ENCODE measurements around the gene CRTC1.
A peak's percentile ranks its signal among the peaks of the same experiment; 100 is the strongest.

The CRTC1 gene

GRCh38 chr19:18647371-18647767 is 36.1 kb upstream of the CRTC1 start:
- peaks cover 17% of the 10 kb centered on the region for H3K27me3 Mint-ChIP-seq
- H3K9me3 Mint-ChIP-seq = no peaks in the 10 kb centered on the region
- no peak overlapping the region for H3K4me3 Mint-ChIP-seq
- peak overlapping the region; percentile 41 for H3K27ac Mint-ChIP-seq
- peaks cover 61% of the 10 kb centered on the region for H3K4me1 Mint-ChIP-seq (ENCODE audit: low read depth)
- intact Hi-C loops (cut with micrococcal nuclease) = no loop called here
- H3K36me3 Mint-ChIP-seq (ENCODE audit: low read depth) = peaks cover 27% of the 10 kb centered on the region

GRCh38 chr19:18647807-18648206 is 35.7 kb upstream of the CRTC1 start:
- Mint-ChIP-seq H3K36me3 (ENCODE audit: low read depth) (peaks cover 27% of the 10 kb centered on the region), H3K9me3 (no peaks in the 10 kb centered on the region), H3K27ac (peak overlapping the region; percentile 41), H3K4me3 (no peak overlapping the region), H3K27me3 (peaks cover 17% of the 10 kb centered on the region), H3K4me1 (ENCODE audit: low read depth) (peaks cover 61% of the 10 kb centered on the region)
- intact Hi-C loops (cut with micrococcal nuclease) = no loop called here

GRCh38 chr19:18648973-18649315 is 34.5 kb upstream of the CRTC1 start:
- H3K4me1 Mint-ChIP-seq (ENCODE audit: low read depth) = peaks cover 59% of the 10 kb centered on the region
- no peaks in the 10 kb centered on the region for H3K9me3 Mint-ChIP-seq
- peak overlapping the region; percentile 57 for H3K4me3 Mint-ChIP-seq
- H3K36me3 Mint-ChIP-seq (ENCODE audit: low read depth) = peaks cover 27% of the 10 kb centered on the region
- intact Hi-C loops (cut with micrococcal nuclease) = no loop called here
- H3K27ac Mint-ChIP-seq = no peak overlapping the region
- peaks cover 17% of the 10 kb centered on the region for H3K27me3 Mint-ChIP-seq

- Mint-ChIP-seq H3K9me3 (no peaks in the 10 kb centered on the region), H3K27me3 (peaks cover 17% of the 10 kb centered on the region), H3K4me3 (peak overlapping the region; percentile 57), H3K4me1 (ENCODE audit: low read depth) (peaks cover 53% of the 10 kb centered on the region), H3K36me3 (ENCODE audit: low read depth) (peaks cover 27% of the 10 kb centered on the region), H3K27ac (no peak overlapping the region)
- intact Hi-C loops (cut with micrococcal nuclease) = no loop called here
These were observed 34.0 kb upstream of the CRTC1 start for GRCh38 chr19:18649371-18650020.

GRCh38 chr19:18650021-18650390 is 33.5 kb upstream of the CRTC1 start:
- intact Hi-C loops (cut with micrococcal nuclease) = no loop called here
- H3K27ac Mint-ChIP-seq = no peak overlapping the region
- no peaks in the 10 kb centered on the region for H3K9me3 Mint-ChIP-seq
- H3K36me3 Mint-ChIP-seq (ENCODE audit: low read depth) = peaks cover 27% of the 10 kb centered on the region
- H3K27me3 Mint-ChIP-seq = peaks cover 17% of the 10 kb centered on the region
- H3K4me1 Mint-ChIP-seq (ENCODE audit: low read depth) = peaks cover 48% of the 10 kb centered on the region
- peak overlapping the region; percentile 57 for H3K4me3 Mint-ChIP-seq

GRCh38 chr19:18650468-18651041 is 32.9 kb upstream of the CRTC1 start:
- Mint-ChIP-seq H3K27me3 (peaks cover 17% of the 10 kb centered on the region), H3K36me3 (ENCODE audit: low read depth) (peaks cover 27% of the 10 kb centered on the region), H3K9me3 (no peaks in the 10 kb centered on the region), H3K27ac (no peak overlapping the region), H3K4me3 (no peak overlapping the region), H3K4me1 (ENCODE audit: low read depth) (peaks cover 47% of the 10 kb centered on the region)
- intact Hi-C loops (cut with micrococcal nuclease) = no loop called here

GRCh38 chr19:18651300-18651699 is 32.2 kb upstream of the CRTC1 start:
- Mint-ChIP-seq H3K4me1 (ENCODE audit: low read depth) (peaks cover 54% of the 10 kb centered on the region), H3K27me3 (peaks cover 17% of the 10 kb centered on the region), H3K9me3 (no peaks in the 10 kb centered on the region), H3K27ac (no peak overlapping the region), H3K36me3 (ENCODE audit: low read depth) (peaks cover 27% of the 10 kb centered on the region), H3K4me3 (no peak overlapping the region)
- intact Hi-C loops (cut with micrococcal nuclease) = no loop called here

- Mint-ChIP-seq H3K36me3 (ENCODE audit: low read depth) (peaks cover 27% of the 10 kb centered on the region), H3K27me3 (peaks cover 15% of the 10 kb centered on the region), H3K27ac (no peak overlapping the region), H3K4me1 (ENCODE audit: low read depth) (peaks cover 54% of the 10 kb centered on the region), H3K4me3 (no peak overlapping the region), H3K9me3 (no peaks in the 10 kb centered on the region)
- intact Hi-C loops (cut with micrococcal nuclease) = no loop called here
These were observed 31.7 kb upstream of the CRTC1 start for GRCh38 chr19:18651733-18652132.

GRCh38 chr19:18653853-18654252 is 29.6 kb upstream of the CRTC1 start:
- Mint-ChIP-seq H3K27me3 (peaks cover 23% of the 10 kb centered on the region), H3K27ac (no peak overlapping the region), H3K4me3 (no peak overlapping the region), H3K9me3 (no peaks in the 10 kb centered on the region), H3K36me3 (ENCODE audit: low read depth) (peaks cover 19% of the 10 kb centered on the region), H3K4me1 (ENCODE audit: low read depth) (peaks cover 57% of the 10 kb centered on the region)
- intact Hi-C loops (cut with micrococcal nuclease) = no loop called here

- peaks cover 19% of the 10 kb centered on the region for H3K36me3 Mint-ChIP-seq (ENCODE audit: low read depth)
- H3K27me3 Mint-ChIP-seq = peaks cover 25% of the 10 kb centered on the region
- H3K27ac Mint-ChIP-seq = no peak overlapping the region
- intact Hi-C loops (cut with micrococcal nuclease) = no loop called here
- H3K9me3 Mint-ChIP-seq = no peaks in the 10 kb centered on the region
- no peak overlapping the region for H3K4me3 Mint-ChIP-seq
- H3K4me1 Mint-ChIP-seq (ENCODE audit: low read depth) = peaks cover 55% of the 10 kb centered on the region
These were observed 29.0 kb upstream of the CRTC1 start for GRCh38 chr19:18654469-18654868.

GRCh38 chr19:18655173-18655844 is 28.2 kb upstream of the CRTC1 start:
- H3K9me3 Mint-ChIP-seq = no peaks in the 10 kb centered on the region
- no peak overlapping the region for H3K27ac Mint-ChIP-seq
- intact Hi-C loops (cut with micrococcal nuclease) = no loop called here
- peaks cover 53% of the 10 kb centered on the region for H3K4me1 Mint-ChIP-seq (ENCODE audit: low read depth)
- H3K36me3 Mint-ChIP-seq (ENCODE audit: low read depth) = peaks cover 14% of the 10 kb centered on the region
- no peak overlapping the region for H3K4me3 Mint-ChIP-seq
- peaks cover 20% of the 10 kb centered on the region for H3K27me3 Mint-ChIP-seq

- H3K27me3 Mint-ChIP-seq = peaks cover 18% of the 10 kb centered on the region
- H3K9me3 Mint-ChIP-seq = no peaks in the 10 kb centered on the region
- H3K4me3 Mint-ChIP-seq = no peak overlapping the region
- H3K36me3 Mint-ChIP-seq (ENCODE audit: low read depth) = peaks cover 6% of the 10 kb centered on the region
- intact Hi-C loops (cut with micrococcal nuclease) = no loop called here
- peaks cover 60% of the 10 kb centered on the region for H3K4me1 Mint-ChIP-seq (ENCODE audit: low read depth)
- H3K27ac Mint-ChIP-seq = peak overlapping the region; percentile 50
These were observed 27.0 kb upstream of the CRTC1 start for GRCh38 chr19:18656337-18657086.

- Mint-ChIP-seq H3K27ac (peak overlapping the region; percentile 78), H3K4me3 (no peak overlapping the region), H3K4me1 (ENCODE audit: low read depth) (peaks cover 55% of the 10 kb centered on the region), H3K36me3 (ENCODE audit: low read depth) (peaks cover 7% of the 10 kb centered on the region), H3K27me3 (peaks cover 18% of the 10 kb centered on the region), H3K9me3 (no peaks in the 10 kb centered on the region)
- intact Hi-C loops (cut with micrococcal nuclease) = no loop called here
These were observed 25.7 kb upstream of the CRTC1 start for GRCh38 chr19:18657590-18658365.

Data from dendritic cell treated with granulocyte-macrophage colony-stimulating factor and Interleukin-4, amounts not matched to agents 40 ng/mL and 50 ng/mL, for 4 days (primary cell).